HG03280 (cell line): Measurements from ENCODE around the gene LAPTM5.

Source experiments
- ATAC-seq: cut with Tn5 transposase; IDR thresholded peaks from one replicate; pipeline ENCODE4 v1.9.1; 2021; ENCODE audit warnings: mild to moderate bottlenecking, moderate library complexity; ENCODE audit not compliant: unreplicated experiment

LAPTM5 gene

DNA sequence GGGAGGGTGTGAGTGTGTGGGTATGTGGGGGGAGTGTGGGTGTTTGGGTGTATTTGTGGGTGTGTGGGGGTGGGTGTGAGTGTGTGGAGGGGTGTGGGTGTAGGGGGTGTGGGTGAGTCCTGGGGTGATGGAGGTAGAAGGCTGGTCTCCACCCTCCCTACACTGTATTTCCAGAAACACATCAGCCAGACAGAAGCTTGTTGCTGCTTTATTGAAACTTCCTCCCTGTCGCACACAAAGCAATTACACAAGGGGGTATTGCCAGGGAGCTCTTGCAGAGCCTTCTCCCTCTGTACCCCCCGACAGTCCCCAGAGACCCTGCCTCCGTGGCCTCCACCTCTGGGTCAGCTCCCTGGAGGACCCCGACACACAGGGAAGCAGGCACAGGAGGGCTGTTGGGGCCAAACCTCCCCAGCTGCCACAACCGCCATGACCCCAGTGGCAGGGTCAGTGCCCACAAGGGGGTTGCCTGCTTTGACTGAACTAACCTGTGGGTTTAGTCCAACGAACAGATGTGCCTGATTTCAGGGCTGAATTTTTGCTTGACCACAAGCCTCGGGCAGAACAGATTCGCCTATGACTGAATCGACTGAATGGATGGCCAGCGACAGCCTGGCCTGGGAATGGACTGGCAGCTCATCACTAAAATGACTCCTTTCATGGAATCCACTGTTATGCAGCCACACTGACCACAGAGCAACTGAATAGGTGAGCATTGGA lies 25.1 kb downstream of the LAPTM5 start:
- no peak for ATAC-seq

DNA sequence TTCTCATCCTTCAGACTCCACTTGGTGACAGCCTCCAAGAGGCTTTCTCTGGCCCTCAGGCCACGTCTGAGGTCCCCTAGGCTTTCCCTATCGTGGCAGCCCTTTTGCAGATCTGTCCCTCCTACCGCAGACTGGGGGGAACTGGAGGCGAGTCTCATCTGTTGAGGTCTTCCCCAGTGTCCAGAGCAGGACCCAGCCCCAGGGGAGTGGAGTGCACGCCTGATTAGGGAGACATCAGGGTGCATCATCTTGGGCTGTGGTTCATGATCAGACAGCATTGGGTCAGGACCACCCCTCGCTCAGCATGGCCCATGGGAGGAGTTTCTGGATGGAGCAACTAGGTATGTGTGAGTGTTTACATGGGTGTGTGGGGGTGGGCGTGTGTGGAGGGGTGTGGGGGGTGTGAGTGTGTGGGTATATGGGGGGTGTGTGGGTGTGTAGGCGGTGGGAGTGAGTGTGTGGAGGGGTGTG lies 25.7 kb downstream of the LAPTM5 start:
- ATAC-seq, result no peak

- no peak for ATAC-seq
Measured at GRCh38 chr1:30731109-30731805, 26.3 kb downstream of the LAPTM5 start.

- ATAC-seq, result no peak
Measured at GRCh38 chr1:30730346-30731108, 27.0 kb downstream of the LAPTM5 start.

GRCh38 chr1:30729901-30730300 lies 27.7 kb downstream of the LAPTM5 start:
- no peak for ATAC-seq

DNA sequence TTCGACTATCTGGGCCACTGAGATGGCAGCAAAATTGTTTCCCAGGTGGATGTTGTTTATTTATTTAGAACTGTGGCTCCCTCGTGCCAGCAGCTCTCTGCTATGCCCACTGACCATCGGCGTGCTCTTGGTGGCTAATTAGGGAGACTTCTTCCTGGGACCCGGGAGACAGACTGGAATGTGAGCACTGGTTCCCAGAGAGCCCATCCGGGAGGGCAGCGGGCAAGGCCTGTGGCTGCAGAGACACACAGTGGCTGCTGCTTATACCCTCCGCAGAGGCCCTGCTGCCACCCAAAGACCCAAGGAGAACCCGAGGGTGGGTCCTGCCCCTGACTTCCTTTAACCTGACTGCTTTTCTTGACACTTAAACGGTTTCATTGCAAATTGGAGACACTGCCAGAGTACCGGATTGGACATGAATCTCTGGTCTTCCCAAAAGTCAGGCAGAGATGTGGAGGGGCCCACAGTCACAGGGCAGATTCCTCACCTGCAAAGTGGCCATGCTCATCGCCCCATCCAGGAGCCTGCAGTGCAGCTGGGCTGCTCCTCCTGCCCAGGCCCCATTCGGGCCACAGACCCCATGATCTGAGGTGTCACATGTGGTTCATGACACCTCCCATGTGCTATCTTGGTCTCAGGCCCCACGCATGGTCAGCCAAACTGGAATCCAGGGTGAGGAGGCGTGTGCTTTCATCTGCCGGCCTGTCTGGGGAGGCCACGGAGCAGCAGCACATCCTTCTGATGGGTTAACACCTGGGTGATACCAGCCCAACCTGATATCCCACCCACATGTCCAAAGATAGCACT lies 28.5 kb downstream of the LAPTM5 start:
- no peak for ATAC-seq

DNA sequence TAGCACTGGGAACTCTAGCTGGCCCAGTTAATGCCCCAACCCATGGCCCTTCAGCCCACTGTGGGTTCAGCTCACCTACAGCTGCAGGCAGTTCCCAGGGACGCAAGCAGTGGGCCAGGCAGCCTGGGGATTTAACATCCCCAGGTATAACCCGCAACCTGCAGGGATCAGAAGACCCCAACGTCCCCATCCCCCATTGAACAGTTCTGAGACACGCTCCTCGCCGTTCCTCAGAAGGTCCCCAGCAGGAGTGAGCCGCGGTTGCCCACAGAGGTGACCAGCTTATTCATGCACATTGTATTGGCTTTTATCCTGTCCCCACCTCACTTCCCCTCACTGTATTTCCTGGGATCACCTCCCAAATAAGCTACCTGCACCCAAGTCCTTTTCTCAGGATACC lies 29.2 kb downstream of the LAPTM5 start:
- no peak for ATAC-seq

DNA sequence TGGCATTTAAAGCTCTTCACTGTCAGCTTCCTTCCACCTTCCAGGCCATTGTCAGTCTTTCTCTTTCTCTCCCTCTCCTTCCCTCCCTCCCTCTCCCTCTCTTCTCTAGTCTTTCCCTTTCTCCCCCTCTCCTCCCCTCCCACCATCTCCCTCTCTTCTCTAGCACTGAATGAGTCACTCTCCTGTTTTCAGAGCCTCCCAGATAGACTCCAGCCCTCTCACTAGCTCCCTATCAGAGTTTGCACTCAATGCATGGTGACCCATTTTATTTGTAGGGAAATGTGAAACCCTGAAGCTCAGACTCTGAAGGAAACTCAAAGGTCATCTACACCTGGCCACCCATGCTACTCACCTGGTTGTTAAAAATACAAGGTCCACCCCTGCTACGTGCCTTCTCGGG lies 29.8 kb downstream of the LAPTM5 start:
- ATAC-seq, result no peak

DNA sequence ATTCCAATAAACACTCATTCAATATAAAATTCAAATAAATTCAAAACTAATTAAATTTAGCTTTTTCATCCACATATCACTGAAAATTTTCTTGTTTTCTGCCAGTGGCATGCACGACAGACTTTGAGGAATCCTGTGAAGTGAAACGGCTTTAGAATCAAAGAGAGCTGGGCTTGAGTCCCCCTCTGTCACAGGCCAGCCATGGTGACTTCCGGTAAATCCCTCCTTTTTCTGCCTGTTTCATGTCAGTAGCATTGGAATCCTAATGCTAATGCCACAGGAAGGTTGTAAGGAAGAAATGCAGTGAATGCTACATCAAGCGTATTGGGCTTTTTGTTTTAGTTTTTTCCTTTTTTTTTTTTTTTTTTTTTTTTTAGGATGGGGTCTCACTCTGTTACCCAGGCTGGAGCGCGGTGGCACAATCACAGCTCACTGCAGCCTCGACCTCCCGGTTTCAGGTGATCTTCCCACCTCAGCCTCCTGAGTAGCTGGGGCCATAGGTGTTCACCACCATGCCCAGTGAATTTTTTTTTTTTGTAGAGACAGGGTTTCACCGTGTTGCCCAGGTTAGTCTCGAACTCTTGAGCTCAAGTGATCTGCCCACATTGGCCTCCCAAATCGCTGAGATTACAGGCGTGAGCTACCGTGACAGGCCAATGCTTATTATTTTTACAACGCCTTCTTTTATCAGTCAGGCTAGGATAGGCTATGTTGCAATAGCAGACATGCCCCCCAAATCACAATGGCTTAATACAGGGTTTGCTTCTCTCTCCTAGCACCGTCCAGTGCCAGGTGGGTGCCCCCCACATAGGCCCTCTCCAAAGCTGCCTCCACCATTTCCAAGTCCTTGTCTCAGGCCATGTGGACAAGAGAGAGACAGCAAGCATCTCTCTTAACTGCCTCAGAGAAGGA lies 30.5 kb downstream of the LAPTM5 start:
- ATAC-seq, result no peak

DNA sequence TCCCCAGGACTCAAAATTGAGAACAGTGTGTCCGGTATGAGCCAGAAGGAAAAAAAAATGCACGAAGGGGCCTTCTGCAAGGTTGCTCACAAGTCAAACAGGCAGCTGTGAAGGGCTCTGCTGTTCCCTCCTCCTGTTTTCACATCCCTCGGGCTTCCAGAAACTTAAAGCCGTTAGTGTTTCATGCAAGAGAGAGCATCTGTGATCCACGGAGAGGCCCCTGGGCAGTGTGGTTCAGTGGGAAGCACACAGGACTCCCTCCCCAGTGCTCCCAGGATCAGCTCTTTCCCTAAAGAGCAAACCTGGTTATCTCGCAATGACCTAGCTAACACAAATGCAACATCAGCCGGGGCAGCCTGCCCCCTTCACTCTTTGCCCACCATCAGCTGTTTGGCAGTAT lies 31.3 kb downstream of the LAPTM5 start:
- no peak for ATAC-seq

- no peak for ATAC-seq
Measured at GRCh38 chr1:30725450-30726095, 32.0 kb downstream of the LAPTM5 start.

- no peak for ATAC-seq
Measured at GRCh38 chr1:30724655-30725421, 32.7 kb downstream of the LAPTM5 start.

GRCh38 chr1:30724175-30724574 lies 33.4 kb downstream of the LAPTM5 start:
- no peak for ATAC-seq

GRCh38 chr1:30723331-30723755 lies 34.2 kb downstream of the LAPTM5 start, which contains the start of gene MATN1:
Gene MATN1, minus strand, starts transcription at chr1:30723585. Its CDS starts 34 bp downstream, at chr1:30723551.
- ATAC-seq, result no peak

GRCh38 chr1:30721812-30722537 lies 35.6 kb downstream of the LAPTM5 start:
- ATAC-seq, result no peak

- no peak for ATAC-seq
Measured at GRCh38 chr1:30721341-30721793, 36.2 kb downstream of the LAPTM5 start.
